HG02798 (cell line): Measurements from ENCODE around the gene POLG.

Experiments used
- ATAC-seq: cut with Tn5 transposase; IDR thresholded peaks from one replicate; pipeline ENCODE4 v1.9.1; 2021; ENCODE audit warnings: mild to moderate bottlenecking; ENCODE audit not compliant: unreplicated experiment, poor library complexity

POLG gene

GRCh38 chr15:89334510-89335297 lies at the start of gene POLG:
Gene POLG, minus strand, starts transcription at chr15:89334824. Its CDS starts 1,070 bp downstream, at chr15:89333754.
- ATAC-seq: peak; percentile 90

DNA sequence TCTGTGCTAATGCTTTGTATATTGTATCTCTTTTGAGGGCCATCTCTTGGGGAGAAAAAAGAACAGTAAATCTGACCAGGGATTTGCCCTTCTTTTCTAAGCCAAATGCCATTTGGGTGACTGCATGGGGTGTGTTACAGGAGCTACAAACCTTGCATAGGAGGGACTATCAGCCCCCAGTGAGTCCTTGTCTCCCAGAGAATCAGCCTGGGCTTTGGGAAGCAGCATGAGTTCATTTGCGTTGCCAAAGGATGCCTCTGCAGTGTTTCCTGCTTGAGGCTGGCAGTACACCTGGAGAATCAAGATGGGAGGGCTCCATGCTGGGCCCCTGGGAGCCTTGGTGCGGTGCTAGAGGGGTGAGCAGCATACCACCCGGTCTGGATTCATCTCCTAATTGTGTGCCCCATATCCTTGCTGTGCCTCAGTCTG lies 49.6 kb upstream of the POLG start:
- no peak for ATAC-seq

DNA sequence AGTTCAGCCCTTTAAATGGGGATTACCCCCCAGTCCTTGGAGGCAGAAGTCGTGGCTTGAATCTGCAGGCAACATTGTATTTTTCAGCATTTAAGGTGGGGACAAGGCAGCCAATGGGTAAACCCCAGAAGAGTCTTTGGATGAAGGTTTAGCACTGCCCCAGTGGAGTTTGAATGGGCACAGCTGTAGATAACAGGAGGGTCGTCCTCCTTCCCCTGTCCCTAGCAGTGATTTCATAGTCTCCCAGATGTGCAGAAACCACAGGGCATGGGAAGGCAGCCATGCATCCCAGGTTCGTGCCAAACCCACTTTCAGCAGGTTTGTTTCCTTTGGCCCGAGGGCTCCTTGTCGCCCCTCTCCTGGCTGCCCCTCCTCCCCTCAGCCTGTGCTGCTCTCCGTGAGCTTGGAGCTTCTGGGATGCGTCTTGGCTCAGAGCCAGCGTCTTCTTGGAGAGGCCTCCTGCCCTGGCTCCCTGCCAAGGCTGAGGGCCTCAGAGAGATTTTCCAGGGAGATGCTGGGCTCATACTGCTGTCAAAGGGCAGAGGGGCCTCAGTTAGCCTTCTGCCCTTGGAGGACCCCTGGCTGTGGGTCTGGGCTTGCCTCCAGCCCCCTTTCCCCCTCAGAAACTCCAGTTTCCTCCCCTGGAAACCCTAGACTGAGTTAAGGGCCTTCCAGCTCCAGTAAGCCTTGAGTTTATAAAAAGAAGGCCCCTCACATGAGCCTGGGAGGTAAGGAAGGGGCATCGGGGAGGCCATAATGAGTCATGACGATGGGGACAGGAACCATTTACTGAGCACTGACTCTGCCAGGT lies 48.9 kb upstream of the POLG start:
- no peak for ATAC-seq

DNA sequence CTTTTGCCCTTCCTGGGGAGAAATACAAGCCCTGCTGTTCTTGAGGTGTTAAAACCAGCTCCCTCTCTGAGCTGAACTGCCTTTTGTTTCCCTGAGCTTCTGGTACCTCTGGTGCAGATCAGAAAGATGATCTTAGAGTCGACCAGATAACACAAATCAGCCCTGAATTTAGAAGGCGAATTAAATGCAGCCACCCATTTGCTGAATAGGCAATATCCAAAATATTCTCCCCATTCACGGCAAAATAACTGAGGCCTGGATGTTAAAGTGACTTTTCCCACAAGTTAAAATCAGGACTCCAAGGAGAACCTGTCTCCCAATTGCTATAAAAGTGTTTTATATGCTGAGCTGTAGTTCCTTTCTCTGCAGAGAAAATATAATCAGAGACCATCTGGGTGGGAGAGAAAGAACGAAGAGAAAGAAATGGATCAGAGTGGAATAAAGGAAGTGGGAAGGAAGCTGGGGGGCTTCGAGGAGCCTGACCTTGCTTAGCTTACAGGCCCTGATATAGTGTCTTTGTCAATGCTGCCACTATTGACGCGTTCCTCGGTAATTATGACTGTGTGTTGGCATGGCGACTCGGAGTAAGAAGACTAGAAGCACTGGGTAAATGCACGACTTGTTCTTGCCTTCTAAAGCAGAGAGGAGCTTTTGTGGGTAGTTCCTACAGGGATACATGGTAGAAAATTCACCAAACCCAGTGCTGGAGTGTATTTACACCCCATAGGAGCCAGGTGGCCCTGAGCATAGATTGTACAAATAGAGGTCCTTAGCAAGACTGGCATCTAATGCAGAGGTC lies 47.5 kb upstream of the POLG start:
- no peak for ATAC-seq

- ATAC-seq: no peak
Observed at GRCh38 chr15:89381331-89381730, 46.7 kb upstream of the POLG start.

- ATAC-seq: no peak
Observed at GRCh38 chr15:89379818-89380217, 45.2 kb upstream of the POLG start.

GRCh38 chr15:89379251-89379695 lies 44.6 kb upstream of the POLG start:
- no peak for ATAC-seq

- no peak for ATAC-seq
Observed at GRCh38 chr15:89378296-89379151, 43.9 kb upstream of the POLG start.

DNA sequence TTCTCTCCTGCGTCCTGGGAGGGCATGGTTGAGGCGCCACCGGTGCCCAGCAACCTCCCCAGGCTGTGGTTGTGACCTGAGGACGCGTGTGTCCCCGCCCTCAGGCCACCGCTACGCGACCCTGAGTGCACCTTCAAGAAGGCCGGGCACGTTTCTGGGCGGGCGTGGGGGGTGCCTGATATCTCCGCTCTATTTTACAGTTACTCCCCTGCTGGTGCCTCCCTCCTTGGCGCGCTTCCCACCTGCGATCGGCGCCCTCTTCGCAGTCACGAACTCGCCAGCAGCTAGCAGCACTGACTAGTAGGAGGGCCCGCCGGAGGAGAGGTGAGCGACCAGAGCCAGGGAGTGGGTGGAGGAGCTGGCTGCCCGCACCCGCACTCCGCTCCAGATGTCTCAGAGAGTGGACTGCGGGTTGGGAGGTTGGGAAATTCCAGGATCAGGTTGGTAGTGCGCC lies 43.2 kb upstream of the POLG start:
- ATAC-seq: no peak

DNA sequence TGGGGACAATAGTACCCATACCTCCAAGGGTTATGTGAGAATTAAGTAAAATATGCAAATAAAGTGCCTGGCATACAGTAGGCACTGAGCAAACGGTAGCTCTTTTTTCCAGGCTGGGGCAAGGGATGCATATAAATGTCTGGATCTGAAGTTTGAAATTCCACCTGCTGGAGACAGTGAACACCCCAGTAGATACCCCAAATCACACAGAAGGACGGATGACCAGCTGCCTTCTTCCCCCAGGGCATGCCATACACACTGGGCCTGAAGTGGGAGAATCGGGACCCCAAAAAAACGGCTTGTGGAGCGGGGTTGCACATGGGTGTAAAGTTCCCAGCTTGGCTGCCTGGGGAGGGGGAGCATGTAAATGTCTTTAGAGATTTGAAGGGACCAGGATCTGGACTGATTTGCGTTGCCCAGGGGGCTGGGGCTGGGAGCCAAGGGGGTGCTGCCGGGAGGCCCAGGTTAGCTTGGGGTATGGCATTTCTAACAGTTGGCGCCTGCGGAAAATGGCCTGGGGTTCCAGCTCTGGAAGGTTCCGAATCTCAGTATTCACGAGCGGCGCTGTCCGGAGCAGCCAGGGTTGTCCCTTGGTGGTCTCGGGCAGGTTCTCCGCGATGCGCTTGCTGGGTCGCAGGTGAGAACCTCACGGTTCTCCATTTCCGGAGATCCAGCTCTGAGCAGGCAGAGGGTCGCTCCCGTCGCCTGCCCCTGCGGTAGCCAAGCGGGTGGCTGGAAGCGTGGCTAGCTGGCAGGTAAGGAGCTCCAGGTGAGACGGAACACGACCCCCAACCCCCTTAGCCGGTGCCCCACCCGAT lies 42.6 kb upstream of the POLG start:
- ATAC-seq: no peak

DNA sequence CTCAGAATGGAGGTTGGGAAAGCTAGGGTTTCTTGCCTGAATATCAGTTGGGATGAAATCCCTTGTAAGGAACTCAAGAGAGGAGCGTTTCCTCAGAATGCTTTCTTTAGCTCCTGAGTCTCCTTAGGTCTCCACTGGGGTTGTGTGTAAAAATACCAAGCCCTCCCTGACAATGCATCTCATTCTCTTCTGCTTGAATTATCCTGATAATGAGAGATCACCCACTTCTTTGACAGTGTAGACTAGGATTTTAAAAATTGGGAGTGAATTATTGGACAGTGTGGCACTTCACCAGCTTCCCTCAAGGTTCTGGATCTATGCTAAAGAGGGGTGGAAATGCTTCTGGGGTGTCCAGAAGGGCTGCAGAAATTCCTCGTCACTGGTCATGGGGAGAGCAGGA lies 41.8 kb upstream of the POLG start:
- no peak for ATAC-seq

DNA sequence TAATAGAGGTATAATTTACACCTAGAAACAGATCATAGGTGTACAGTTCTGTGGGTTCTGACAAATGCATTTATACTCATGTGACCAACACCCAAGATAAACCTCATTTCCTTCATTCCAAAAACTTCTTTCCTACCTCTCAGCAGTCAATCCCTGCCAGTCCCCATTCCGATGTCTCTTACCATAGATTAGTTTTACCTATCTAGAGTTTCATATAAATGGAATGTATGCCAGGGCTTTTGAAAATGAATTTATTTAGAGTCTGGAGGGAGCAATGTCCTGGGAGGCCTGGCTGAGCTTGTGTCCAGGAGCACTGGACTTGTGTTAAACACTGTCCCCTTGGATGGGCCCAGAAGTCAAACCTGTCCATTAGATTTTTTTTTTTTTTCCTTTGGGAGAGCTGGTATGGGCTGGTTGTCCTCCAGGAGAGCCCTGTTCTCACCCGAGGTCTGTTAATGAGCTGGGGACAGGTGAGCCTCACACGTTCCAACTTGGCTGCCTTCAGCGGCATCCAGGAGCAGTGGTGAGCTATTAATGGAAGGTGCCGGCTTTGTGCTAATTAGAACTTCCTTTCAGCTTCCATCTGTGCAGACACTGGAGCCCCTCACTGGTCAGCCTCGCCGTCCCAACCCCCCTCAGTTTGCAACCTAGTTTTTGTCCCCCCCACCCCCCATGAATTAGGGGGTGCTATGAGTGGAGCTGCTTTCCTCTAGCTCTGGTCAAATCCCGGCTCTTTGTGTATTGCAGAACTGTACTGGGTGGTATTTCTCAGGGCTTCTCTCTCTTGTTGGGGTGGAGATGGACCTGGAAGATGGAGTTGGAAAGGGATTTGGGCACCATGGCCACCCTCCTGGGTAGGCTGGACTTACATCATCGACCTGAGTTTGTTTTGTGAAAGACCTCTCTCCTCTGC lies 40.7 kb upstream of the POLG start:
- ATAC-seq: no peak

DNA sequence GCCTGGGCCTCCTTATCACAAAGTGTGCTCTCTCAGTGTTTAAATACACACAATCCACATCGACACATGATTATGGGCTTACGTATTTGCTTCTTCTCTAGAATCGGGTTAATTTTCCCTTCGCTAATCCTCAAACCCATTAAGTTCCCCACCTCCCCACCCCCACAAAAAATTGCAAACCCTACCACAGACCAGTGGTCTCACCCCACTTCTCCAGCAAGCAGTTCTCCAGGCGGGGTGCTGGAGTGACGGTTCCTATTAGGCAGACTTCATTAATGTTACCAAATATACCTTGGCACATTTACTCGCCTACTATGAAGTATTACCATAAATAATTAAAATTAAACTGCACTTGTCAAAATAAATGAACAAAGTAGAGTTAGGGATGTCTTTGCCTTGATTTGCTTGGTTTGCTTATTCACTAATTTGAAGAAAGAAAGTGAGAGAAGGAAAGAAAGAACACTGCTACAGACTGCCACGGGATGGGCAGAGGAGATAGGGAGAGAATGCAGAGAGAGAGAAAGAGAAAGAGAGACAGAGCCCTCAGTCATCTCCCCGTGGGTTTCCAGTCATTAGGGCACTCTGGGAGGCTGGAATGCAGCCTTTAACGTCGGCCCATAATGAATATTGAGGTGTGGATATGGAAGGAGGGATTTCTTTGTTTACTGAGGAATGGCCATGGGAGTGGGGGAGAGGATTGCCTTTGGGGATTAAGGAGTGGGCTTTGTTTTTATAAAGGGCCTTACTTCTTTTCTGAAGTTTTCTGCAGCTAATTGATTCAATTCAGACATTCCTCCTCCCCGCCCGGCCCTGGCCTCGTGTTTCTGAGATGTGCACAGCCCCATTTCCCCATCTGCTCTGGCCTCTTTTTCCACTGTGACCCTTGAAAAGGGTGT lies 39.7 kb upstream of the POLG start:
- no peak for ATAC-seq

GRCh38 chr15:89372069-89372935 lies 37.7 kb upstream of the POLG start:
- no peak for ATAC-seq

- no peak for ATAC-seq
Observed at GRCh38 chr15:89371228-89372044, 36.8 kb upstream of the POLG start.
